HCT116 (cell line): Measurements from ENCODE around the gene MICAL3. TPM values are rescaled to one million over a fixed set of nuclear protein-coding genes. Genes with fewer than 3 reads are reported as not detected.

ENCODE experiments used
- ATAC-seq: fragments of 200-7000 bp; cut with Tn5 transposase; 2 replicates; pipeline ENCODE4 v1.9.1; 2020; ENCODE audit warnings: mild to moderate bottlenecking, moderate library complexity
- BruUV-seq: library from RNA; stranded (reverse); fragments of 400-500 nt; replicated peaks from 2 replicates; lab custom pipeline; 2021; lab: Mats Ljungman, UMichigan
- CTCF ChIA-PET: fragments of 300-600 bp; sonication (Branson Sonifier 250); formaldehyde crosslinking; loops from one replicate; lab custom pipeline; 2021; ENCODE audit warnings: antibody characterized with exemption; lab: Charles Lee
- POLR2A ChIA-PET: fragments of 300-600, 350-600 bp; sonication (Branson Sonifier 250); formaldehyde crosslinking; loops from one replicate; lab custom pipeline; 2021; ENCODE audit warnings: antibody characterized with exemption; lab: Charles Lee
- RAD21 ChIA-PET, 2 experiments: fragments of 300-600 bp; sonication (Branson Sonifier 250); formaldehyde crosslinking; loops; one replicate each; lab custom pipeline; 2023; ENCODE audit warnings: low total read pairs in 2 of 2; ENCODE audit not compliant: uncharacterized antibody in 2 of 2, unreplicated experiment in 2 of 2, low non-redundant PET in 1 of 2; lab: Charles Lee
- DNase-seq: peaks from one replicate; pipeline ENCODE4 v3.0.0-alpha.2; 2010; ENCODE audit warnings: low read depth, low spot score
- H2AFZ ChIP-seq: fragments of 200-600 bp; shearing (Covaris generic), sonication (generic); 2 replicates; pipeline ENCODE4 v1.6.1; 2017; ENCODE audit warnings: low read depth, mixed run types, mixed read lengths, antibody characterized with exemption, low read length; ENCODE audit not compliant: poor library complexity, severe bottlenecking
- H3K27ac ChIP-seq: 2 replicates; pipeline ENCODE4 v1.5.1; 2012; ENCODE audit warnings: low read depth, low read length
- H3K27me3 ChIP-seq: fragments of 200-600 bp; sonication (generic); 2 replicates; pipeline ENCODE4 v1.6.1; 2016; ENCODE audit warnings: mixed run types, low read length, mixed read lengths; ENCODE audit not compliant: insufficient read depth
- H3K36me3 ChIP-seq, 2 experiments: fragments of 200-500 bp in 1 of 2; fragments of 200-600 bp in 1 of 2; sonication (Bioruptor generic) in 1 of 2; sonication (generic) in 1 of 2; 2 replicates each; pipeline versions ENCODE4 v1.5.1 to v1.6.1; 2014 to 2016; ENCODE audit warnings: low read length in 2 of 2, inconsistent platforms in 1 of 2, mixed read lengths in 1 of 2, mixed run types in 1 of 2; ENCODE audit not compliant: insufficient read depth in 2 of 2, control insufficient read depth in 1 of 2
- H3K4me1 ChIP-seq, 2 experiments: fragments of 200-600 bp in 1 of 2; sonication (generic) in 1 of 2; 2 replicates each; pipeline versions ENCODE4 v1.5.1 to v1.6.1; 2012 to 2017; ENCODE audit warnings: low read length in 2 of 2, inconsistent platforms in 1 of 2, mild to moderate bottlenecking in 1 of 2, mixed read lengths in 1 of 2, mixed run types in 1 of 2, moderate library complexity in 1 of 2; ENCODE audit not compliant: insufficient read depth in 2 of 2, control insufficient read depth in 1 of 2
- H3K4me2 ChIP-seq: fragments of 200-600 bp; sonication (generic); 2 replicates; pipeline ENCODE4 v1.6.1; 2017; ENCODE audit warnings: mixed run types, low read length, mixed read lengths
- H3K4me3 ChIP-seq, 2 experiments: fragments of 200-600 bp in 1 of 2; sonication (generic) in 1 of 2; replicated peaks in 1 of 2; 2 replicates each; pipeline ENCODE4 v1.5.1; 2011 to 2016; ENCODE audit warnings: low read length in 2 of 2, control low read depth in 1 of 2, low read depth in 1 of 2, mild to moderate bottlenecking in 1 of 2, mixed read lengths in 1 of 2, mixed run types in 1 of 2
- H3K79me2 ChIP-seq: fragments of 200-600 bp; sonication (generic); 2 replicates; pipeline ENCODE4 v1.6.1; 2017; ENCODE audit warnings: mild to moderate bottlenecking, mixed run types, low read length, moderate library complexity, mixed read lengths; ENCODE audit not compliant: insufficient read depth
- H3K9ac ChIP-seq: fragments of 200-600 bp; sonication (generic); 2 replicates; pipeline ENCODE4 v1.6.1; 2016; ENCODE audit warnings: low read length, mixed read lengths
- H3K9me2 ChIP-seq: fragments of 200-600 bp; sonication (generic), shearing (Covaris generic); 2 replicates; pipeline ENCODE4 v1.6.1; 2017; ENCODE audit warnings: mixed run types, mild to moderate bottlenecking, moderate library complexity; ENCODE audit not compliant: insufficient read depth
- H3K9me3 ChIP-seq, 2 experiments: fragments of 200-500 bp in 1 of 2; fragments of 200-600 bp in 1 of 2; sonication (Bioruptor generic) in 1 of 2; sonication (generic) in 1 of 2; 2 replicates each; pipeline ENCODE4 v1.6.1; 2014 to 2017; ENCODE audit warnings: low read length in 2 of 2, mixed read lengths in 2 of 2, inconsistent platforms in 1 of 2, low read depth in 1 of 2, mild to moderate bottlenecking in 1 of 2, mixed run types in 1 of 2, moderate library complexity in 1 of 2; ENCODE audit not compliant: control insufficient read depth in 1 of 2, insufficient read depth in 1 of 2
- H4K20me1 ChIP-seq: fragments of 200-600 bp; sonication (generic), shearing (Covaris generic); 2 replicates; pipeline ENCODE4 v1.6.1; 2017; ENCODE audit warnings: mixed run types, mild to moderate bottlenecking, moderate library complexity; ENCODE audit not compliant: insufficient read depth
- CBX3 ChIP-seq: IDR thresholded peaks from 2 replicates; pipeline ENCODE4 v1.6.1; 2012; ENCODE audit warnings: low read depth
- EGR1 ChIP-seq: IDR thresholded peaks from 2 replicates; pipeline ENCODE4 v1.6.1; 2012; ENCODE audit warnings: low read depth
- ELF1 ChIP-seq: IDR thresholded peaks from 2 replicates; pipeline ENCODE4 v1.6.1; 2012; ENCODE audit warnings: low read depth, borderline replicate concordance
- EZH2 ChIP-seq: fragments of 200-600 bp; sonication (generic); IDR thresholded peaks from 2 replicates; pipeline ENCODE4 v1.6.1; 2017; ENCODE audit warnings: antibody characterized with exemption, mixed run types
- EZH2phosphoT487 ChIP-seq: fragments of 200-600 bp; IDR thresholded peaks from 2 replicates; pipeline ENCODE4 v1.6.1; 2018; ENCODE audit warnings: antibody characterized with exemption, borderline replicate concordance
- FOSL1 ChIP-seq: IDR thresholded peaks from 2 replicates; pipeline ENCODE4 v1.6.1; 2012; ENCODE audit warnings: low read depth
- JUND ChIP-seq: IDR thresholded peaks from 2 replicates; pipeline ENCODE4 v1.6.1; 2012
- POLR2A ChIP-seq: IDR thresholded peaks from 2 replicates; pipeline ENCODE4 v1.7.0; 2011; ENCODE audit warnings: borderline replicate concordance; ENCODE audit not compliant: insufficient read depth, insufficient read length; ENCODE audit errors: extremely low read depth
- POLR2AphosphoS5 ChIP-seq: IDR thresholded peaks from 2 replicates; pipeline ENCODE4 v1.6.1; 2011; ENCODE audit warnings: mild to moderate bottlenecking, low read depth, low read length, moderate library complexity
- RAD21 ChIP-seq: IDR thresholded peaks from 2 replicates; pipeline ENCODE4 v1.6.1; 2012; ENCODE audit warnings: low read depth, mild to moderate bottlenecking
- SP1 ChIP-seq: IDR thresholded peaks from 2 replicates; pipeline ENCODE4 v1.6.1; 2012; ENCODE audit warnings: low read depth
- SRF ChIP-seq: IDR thresholded peaks from 2 replicates; pipeline ENCODE4 v1.6.1; 2012; ENCODE audit warnings: low read depth
- TCF7L2 ChIP-seq: IDR thresholded peaks from 2 replicates; pipeline ENCODE4 v1.7.0; 2011; ENCODE audit warnings: borderline replicate concordance, inconsistent platforms; ENCODE audit not compliant: insufficient read depth, insufficient read length; ENCODE audit errors: extremely low read depth
- YY1 ChIP-seq: IDR thresholded peaks from 2 replicates; pipeline ENCODE4 v1.6.1; 2011; ENCODE audit warnings: low read length, low read depth, moderate library complexity, mild to moderate bottlenecking; ENCODE audit not compliant: insufficient replicate concordance; ENCODE audit errors: extremely low read depth
- ZFX ChIP-seq: fragments of 450-650 bp; IDR thresholded peaks from 2 replicates; pipeline ENCODE4 v1.6.1; 2017
- ZNF274 ChIP-seq: fragments of 200-500 bp; sonication (Bioruptor generic); IDR thresholded peaks from 2 replicates; pipeline ENCODE4 v1.6.1; 2014; ENCODE audit warnings: mild to moderate bottlenecking, low read depth, low read length, inconsistent platforms
- intact Hi-C: fragments of 100-400 bp; cut with micrococcal nuclease; formaldehyde crosslinking; loops from 2 replicates; pipeline ENCODE4 v1.10.0; 2022
- total RNA-seq: library from RNA; stranded (reverse); gene quantifications from one replicate; pipeline ENCODE4 v1.2.1, GENCODE V29; 2021; ENCODE audit not compliant: unreplicated experiment
- TF ChIP-seq, protein P1 (sequence below): IDR thresholded peaks from 2 replicates; pipeline ENCODE4 v1.6.1; 2012
- TF ChIP-seq, protein P2 (sequence below): IDR thresholded peaks from 2 replicates; pipeline ENCODE4 v1.6.1; 2012
- TF ChIP-seq, protein P3 (sequence below): IDR thresholded peaks from 2 replicates; pipeline ENCODE4 v1.6.1; 2011; ENCODE audit warnings: mild to moderate bottlenecking, low read length, moderate library complexity; ENCODE audit not compliant: insufficient replicate concordance; ENCODE audit errors: extremely low read depth
- TF ChIP-seq, protein P4 (sequence below), 3 experiments: fragments of 200-600 bp in 1 of 3; sonication (generic) in 1 of 3; IDR thresholded peaks in 2 of 3; conservative IDR thresholded peaks in 1 of 3; 2 replicates each; pipeline ENCODE4 v1.5.1; 2012 to 2017; ENCODE audit warnings: low read depth in 2 of 3, low read length in 2 of 3, antibody characterized with exemption in 1 of 3, borderline replicate concordance in 1 of 3, control low read depth in 1 of 3, mild to moderate bottlenecking in 1 of 3, mixed read lengths in 1 of 3, mixed run types in 1 of 3, moderate library complexity in 1 of 3; ENCODE audit not compliant: insufficient read depth in 1 of 3

The MICAL3 gene
- total RNA-seq, 1 experiment from 2014 or later = 30.8 TPM

DNA sequence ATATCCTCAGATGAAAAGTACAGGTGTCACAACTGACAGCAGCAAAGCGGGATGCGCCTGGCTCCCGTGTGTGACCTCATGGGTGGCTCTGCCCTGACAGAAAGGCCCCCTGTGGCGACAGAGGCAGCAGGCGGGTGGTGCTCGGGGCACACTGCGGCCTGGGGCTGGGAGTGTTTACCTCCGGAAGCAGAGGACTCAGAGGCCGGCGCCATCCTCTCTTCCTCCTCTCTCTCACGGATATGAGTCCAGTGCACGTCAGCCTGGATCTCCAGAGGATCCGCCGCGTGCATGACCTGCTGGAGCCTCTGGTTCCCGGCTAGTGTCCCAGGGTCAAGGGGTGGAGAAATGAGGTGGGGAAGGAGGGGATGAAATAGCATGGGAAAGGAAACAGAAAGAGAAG is 196.9 kb downstream of the MICAL3 start:
- H3K79me2 ChIP-seq = no peaks in the 10 kb centered on the region
- POLR2A ChIA-PET = no interaction called here
- H3K36me3 ChIP-seq = peaks cover 9 to 19% of the 10 kb centered on the region in 2 experiments; a peak in 3 of 4 replicates
- H3K4me3 ChIP-seq = no peak overlapping the region
- H3K9me3 ChIP-seq = no peaks in the 10 kb centered on the region
- no peak overlapping the region for H3K9ac ChIP-seq
- DNase-seq = no peak
- no peaks in the 10 kb centered on the region for H4K20me1 ChIP-seq
- RAD21 ChIA-PET = no interaction called here
- no peaks in the 10 kb centered on the region for H3K4me1 ChIP-seq
- CTCF ChIA-PET = interaction anchor here (5.5 kb wide), 1 partner anchor 249 kb away, joined by 121 read pairs; the partner anchor contains the start of gene PEX26
- ATAC-seq = no peak
- no peak overlapping the region for H3K4me2 ChIP-seq
- TF ChIP-seq EZH2phosphoT487 = no peak
- TF ChIP-seq ZNF274 = no peak
- no peak for TF ChIP-seq POLR2A
- TF ChIP-seq RAD21 = no peak
- no peak for TF ChIP-seq SRF
- TF ChIP-seq POLR2AphosphoS5 = no peak
- TF ChIP-seq, protein P1, sequence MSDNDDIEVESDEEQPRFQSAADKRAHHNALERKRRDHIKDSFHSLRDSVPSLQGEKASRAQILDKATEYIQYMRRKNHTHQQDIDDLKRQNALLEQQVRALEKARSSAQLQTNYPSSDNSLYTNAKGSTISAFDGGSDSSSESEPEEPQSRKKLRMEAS = no peak
- no peak for TF ChIP-seq TCF7L2
- TF ChIP-seq EGR1 = no peak
- no peak for TF ChIP-seq JUND
- TF ChIP-seq, protein P2, sequence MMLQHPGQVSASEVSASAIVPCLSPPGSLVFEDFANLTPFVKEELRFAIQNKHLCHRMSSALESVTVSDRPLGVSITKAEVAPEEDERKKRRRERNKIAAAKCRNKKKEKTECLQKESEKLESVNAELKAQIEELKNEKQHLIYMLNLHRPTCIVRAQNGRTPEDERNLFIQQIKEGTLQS = no peak
- no peak for TF ChIP-seq CBX3
- TF ChIP-seq, protein P3, sequence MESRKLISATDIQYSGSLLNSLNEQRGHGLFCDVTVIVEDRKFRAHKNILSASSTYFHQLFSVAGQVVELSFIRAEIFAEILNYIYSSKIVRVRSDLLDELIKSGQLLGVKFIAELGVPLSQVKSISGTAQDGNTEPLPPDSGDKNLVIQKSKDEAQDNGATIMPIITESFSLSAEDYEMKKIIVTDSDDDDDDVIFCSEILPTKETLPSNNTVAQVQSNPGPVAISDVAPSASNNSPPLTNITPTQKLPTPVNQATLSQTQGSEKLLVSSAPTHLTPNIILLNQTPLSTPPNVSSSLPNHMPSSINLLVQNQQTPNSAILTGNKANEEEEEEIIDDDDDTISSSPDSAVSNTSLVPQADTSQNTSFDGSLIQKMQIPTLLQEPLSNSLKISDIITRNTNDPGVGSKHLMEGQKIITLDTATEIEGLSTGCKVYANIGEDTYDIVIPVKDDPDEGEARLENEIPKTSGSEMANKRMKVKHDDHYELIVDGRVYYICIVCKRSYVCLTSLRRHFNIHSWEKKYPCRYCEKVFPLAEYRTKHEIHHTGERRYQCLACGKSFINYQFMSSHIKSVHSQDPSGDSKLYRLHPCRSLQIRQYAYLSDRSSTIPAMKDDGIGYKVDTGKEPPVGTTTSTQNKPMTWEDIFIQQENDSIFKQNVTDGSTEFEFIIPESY = no peak
- TF ChIP-seq, protein P4, sequence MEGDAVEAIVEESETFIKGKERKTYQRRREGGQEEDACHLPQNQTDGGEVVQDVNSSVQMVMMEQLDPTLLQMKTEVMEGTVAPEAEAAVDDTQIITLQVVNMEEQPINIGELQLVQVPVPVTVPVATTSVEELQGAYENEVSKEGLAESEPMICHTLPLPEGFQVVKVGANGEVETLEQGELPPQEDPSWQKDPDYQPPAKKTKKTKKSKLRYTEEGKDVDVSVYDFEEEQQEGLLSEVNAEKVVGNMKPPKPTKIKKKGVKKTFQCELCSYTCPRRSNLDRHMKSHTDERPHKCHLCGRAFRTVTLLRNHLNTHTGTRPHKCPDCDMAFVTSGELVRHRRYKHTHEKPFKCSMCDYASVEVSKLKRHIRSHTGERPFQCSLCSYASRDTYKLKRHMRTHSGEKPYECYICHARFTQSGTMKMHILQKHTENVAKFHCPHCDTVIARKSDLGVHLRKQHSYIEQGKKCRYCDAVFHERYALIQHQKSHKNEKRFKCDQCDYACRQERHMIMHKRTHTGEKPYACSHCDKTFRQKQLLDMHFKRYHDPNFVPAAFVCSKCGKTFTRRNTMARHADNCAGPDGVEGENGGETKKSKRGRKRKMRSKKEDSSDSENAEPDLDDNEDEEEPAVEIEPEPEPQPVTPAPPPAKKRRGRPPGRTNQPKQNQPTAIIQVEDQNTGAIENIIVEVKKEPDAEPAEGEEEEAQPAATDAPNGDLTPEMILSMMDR (IDR thresholded peaks at IDR 0.05 in 2 of 3, conservative IDR thresholded peaks at IDR 0.05 in 1 of 3; ENCODE audit: borderline replicate concordance in 1 of 3, insufficient read depth in 1 of 3, low read depth in 2 of 3, low read length in 2 of 3) = no peak
- TF ChIP-seq SP1 = no peak
- no peak for TF ChIP-seq YY1
- TF ChIP-seq FOSL1 = no peak
- TF ChIP-seq ELF1 = no peak
- TF ChIP-seq ZFX = no peak
- TF ChIP-seq EZH2 = no peak
- TF ChIP-seq, all 23 proteins: peak for 0
- intact Hi-C loops = no loop called here
- Histone ChIP-seq H3K9me2 (no peaks in the 10 kb centered on the region), H2AFZ (no peak overlapping the region), H3K27me3 (no peaks in the 10 kb centered on the region), H3K27ac (no peak overlapping the region)
- no TSS peak for BruUV-seq
